ENCODE results near the gene SH3TC2.

SH3TC2 gene

DNA sequence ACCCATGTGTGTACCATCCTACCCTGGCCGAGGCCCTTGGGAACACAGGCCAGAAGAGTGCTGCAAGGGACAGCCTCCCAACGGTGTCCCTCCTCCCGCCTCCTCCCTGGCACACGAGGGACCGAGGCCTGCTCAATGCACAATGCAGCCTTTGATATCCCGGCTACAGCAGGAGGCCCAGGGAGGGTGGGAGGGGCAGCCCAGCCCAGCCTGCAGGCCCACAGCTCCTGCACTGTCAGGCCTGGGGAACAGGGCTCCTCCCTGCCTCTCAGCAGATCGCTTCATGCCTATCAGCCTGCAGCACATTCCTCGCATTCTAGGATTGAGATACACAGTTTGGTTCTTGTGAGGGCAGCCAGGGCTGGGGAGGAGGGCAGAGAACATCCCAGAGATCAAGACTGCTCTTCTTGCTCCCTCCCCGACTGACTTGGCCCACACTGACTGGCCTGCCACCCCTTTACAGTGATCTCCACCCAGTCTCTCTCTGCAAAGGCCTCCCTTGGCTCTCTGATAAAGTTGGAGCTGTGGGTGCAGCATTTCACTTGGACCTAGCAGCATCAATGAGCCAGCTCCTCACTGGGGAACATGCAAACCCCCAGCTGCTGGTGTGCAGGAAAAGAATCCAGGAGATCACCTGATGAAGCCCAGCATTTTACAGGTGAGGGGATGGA lies at the start of gene SH3TC2:
Gene SH3TC2, minus strand, starts transcription at position 46 of the 671 bp plus-strand sequence. Its CDS starts 40 bp downstream, at position 6.
- no peak within 1 kb of the TSS for H3K4me3 ChIP-seq (IDR thresholded peaks at IDR 0.05; ENCODE audit: insufficient read depth, low read depth, low read length)
- H3K36me3 ChIP-seq (ENCODE audit: insufficient read depth) = no peaks in the 10 kb centered on the region
- H2AFZ ChIP-seq (ENCODE audit: low read depth) = no peak within 1 kb of the TSS
- no peak within 1 kb of the TSS for H3K27ac ChIP-seq
- H3K4me1 ChIP-seq (ENCODE audit: low read depth, poor library complexity, severe bottlenecking) = no peaks in the 10 kb centered on the region
- no peak within 1 kb of the TSS for H3K9ac ChIP-seq
- H3K79me2 ChIP-seq (ENCODE audit: insufficient read depth, low read depth) = no peaks in the 10 kb centered on the region
- no peak within 1 kb of the TSS for H3K4me2 ChIP-seq
- no peaks in the 10 kb centered on the region for H4K20me1 ChIP-seq (ENCODE audit: insufficient read depth)
- H3K27me3 ChIP-seq (ENCODE audit: insufficient read depth, low read depth) = no peaks in the 10 kb centered on the region
- TF ChIP-seq, protein P1, sequence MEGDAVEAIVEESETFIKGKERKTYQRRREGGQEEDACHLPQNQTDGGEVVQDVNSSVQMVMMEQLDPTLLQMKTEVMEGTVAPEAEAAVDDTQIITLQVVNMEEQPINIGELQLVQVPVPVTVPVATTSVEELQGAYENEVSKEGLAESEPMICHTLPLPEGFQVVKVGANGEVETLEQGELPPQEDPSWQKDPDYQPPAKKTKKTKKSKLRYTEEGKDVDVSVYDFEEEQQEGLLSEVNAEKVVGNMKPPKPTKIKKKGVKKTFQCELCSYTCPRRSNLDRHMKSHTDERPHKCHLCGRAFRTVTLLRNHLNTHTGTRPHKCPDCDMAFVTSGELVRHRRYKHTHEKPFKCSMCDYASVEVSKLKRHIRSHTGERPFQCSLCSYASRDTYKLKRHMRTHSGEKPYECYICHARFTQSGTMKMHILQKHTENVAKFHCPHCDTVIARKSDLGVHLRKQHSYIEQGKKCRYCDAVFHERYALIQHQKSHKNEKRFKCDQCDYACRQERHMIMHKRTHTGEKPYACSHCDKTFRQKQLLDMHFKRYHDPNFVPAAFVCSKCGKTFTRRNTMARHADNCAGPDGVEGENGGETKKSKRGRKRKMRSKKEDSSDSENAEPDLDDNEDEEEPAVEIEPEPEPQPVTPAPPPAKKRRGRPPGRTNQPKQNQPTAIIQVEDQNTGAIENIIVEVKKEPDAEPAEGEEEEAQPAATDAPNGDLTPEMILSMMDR (conservative IDR thresholded peaks at IDR 0.05; ENCODE audit: low read depth, low read length) = no peak

DNA sequence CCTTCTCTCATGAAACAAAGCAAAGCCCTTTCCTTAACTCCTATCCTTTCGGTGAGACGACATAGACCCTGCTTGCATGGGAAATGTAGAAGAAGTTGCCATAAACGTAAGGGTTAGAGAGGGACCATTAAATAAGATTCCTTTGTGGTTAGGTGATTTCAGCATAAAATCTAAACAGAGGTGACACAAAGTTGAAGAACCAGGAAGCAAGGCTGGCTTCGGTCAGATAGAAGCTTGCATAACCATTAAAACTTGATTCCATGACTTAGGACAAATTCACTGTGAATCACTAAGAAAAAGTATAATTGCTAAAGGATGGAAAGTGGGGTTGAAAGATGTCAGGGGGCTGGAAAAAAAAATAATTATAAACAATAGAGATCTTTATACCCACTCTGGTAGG lies 47.5 kb upstream of the SH3TC2 start:
- H2AFZ ChIP-seq (ENCODE audit: low read depth) = no peak overlapping the region
- H4K20me1 ChIP-seq (ENCODE audit: insufficient read depth) = no peaks in the 10 kb centered on the region
- H3K27ac ChIP-seq = no peak overlapping the region
- TF ChIP-seq, protein P1 (conservative IDR thresholded peaks at IDR 0.05; ENCODE audit: low read depth, low read length) = no peak
- no peak overlapping the region for H3K9ac ChIP-seq
- H3K36me3 ChIP-seq (ENCODE audit: insufficient read depth) = no peaks in the 10 kb centered on the region
- H3K4me2 ChIP-seq = no peak overlapping the region
- no peaks in the 10 kb centered on the region for H3K79me2 ChIP-seq (ENCODE audit: insufficient read depth, low read depth)
- no peaks in the 10 kb centered on the region for H3K27me3 ChIP-seq (ENCODE audit: insufficient read depth, low read depth)
- no peaks in the 10 kb centered on the region for H3K4me1 ChIP-seq (ENCODE audit: low read depth, poor library complexity, severe bottlenecking)
- no peak overlapping the region for H3K4me3 ChIP-seq (IDR thresholded peaks at IDR 0.05; ENCODE audit: insufficient read depth, low read depth, low read length)

DNA sequence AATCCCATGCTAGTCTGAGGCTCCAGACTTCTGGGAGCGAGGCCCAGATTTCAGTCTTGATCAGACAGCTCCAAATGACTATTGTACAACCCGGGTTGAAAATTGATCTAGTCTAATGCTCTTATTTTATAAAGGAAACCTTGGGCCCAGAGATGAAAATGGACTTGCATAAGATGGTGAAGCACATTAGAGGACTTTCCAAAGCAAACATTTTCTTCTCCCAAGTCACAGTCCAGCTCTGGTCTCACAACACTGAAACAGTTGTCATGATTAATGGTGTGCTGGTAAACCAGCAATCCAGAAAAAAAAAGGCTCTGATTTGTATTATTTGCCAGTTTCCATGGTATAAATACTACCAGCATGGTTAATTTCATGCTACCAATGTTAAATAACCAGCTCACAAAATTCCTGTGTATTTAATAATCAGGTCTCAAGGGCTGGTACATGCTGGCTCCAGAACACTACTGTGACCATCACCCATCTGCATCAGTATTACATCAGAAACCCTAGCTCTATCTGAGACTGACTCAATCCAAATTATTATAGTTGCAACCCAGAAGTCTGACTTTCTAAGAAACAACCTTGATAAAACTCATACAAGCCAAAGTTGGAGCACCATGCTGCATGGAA lies 45.9 kb upstream of the SH3TC2 start:
- Histone ChIP-seq H3K4me2 (no peak overlapping the region), H3K4me3 (IDR thresholded peaks at IDR 0.05; ENCODE audit: insufficient read depth, low read depth, low read length) (no peak overlapping the region), H3K27ac (no peak overlapping the region), H3K9ac (no peak overlapping the region), H2AFZ (ENCODE audit: low read depth) (no peak overlapping the region), H4K20me1 (ENCODE audit: insufficient read depth) (no peaks in the 10 kb centered on the region), H3K79me2 (ENCODE audit: insufficient read depth, low read depth) (no peaks in the 10 kb centered on the region), H3K4me1 (ENCODE audit: low read depth, poor library complexity, severe bottlenecking) (no peaks in the 10 kb centered on the region), H3K36me3 (ENCODE audit: insufficient read depth) (no peaks in the 10 kb centered on the region), H3K27me3 (ENCODE audit: insufficient read depth, low read depth) (no peaks in the 10 kb centered on the region)
- TF ChIP-seq, protein P1 (conservative IDR thresholded peaks at IDR 0.05; ENCODE audit: low read depth, low read length) = no peak

DNA sequence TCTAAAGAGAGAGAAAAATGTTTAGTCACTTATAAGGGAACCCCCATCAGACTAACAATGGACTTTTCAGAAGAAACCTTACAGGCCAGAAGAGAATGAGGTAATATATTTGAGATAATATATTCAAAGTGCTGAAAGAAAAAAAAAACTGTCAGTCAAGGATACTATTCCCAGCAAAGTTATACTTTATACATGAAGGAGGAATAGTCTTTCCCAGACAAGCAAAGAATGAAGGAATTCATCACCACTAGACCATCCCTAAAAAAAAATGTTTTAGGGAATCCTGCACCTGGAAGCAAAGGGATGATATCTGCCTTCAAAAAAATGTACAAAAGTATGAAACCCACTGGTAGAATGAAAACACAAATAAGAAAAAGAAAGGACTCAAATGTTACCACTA lies 37.5 kb upstream of the SH3TC2 start:
- H4K20me1 ChIP-seq (ENCODE audit: insufficient read depth) = no peaks in the 10 kb centered on the region
- no peaks in the 10 kb centered on the region for H3K79me2 ChIP-seq (ENCODE audit: insufficient read depth, low read depth)
- H2AFZ ChIP-seq (ENCODE audit: low read depth) = no peak overlapping the region
- TF ChIP-seq, protein P1 (conservative IDR thresholded peaks at IDR 0.05; ENCODE audit: low read depth, low read length) = no peak
- no peak overlapping the region for H3K4me3 ChIP-seq (IDR thresholded peaks at IDR 0.05; ENCODE audit: insufficient read depth, low read depth, low read length)
- H3K4me2 ChIP-seq = no peak overlapping the region
- H3K27me3 ChIP-seq (ENCODE audit: insufficient read depth, low read depth) = no peaks in the 10 kb centered on the region
- H3K27ac ChIP-seq = no peak overlapping the region
- H3K36me3 ChIP-seq (ENCODE audit: insufficient read depth) = no peaks in the 10 kb centered on the region
- no peaks in the 10 kb centered on the region for H3K4me1 ChIP-seq (ENCODE audit: low read depth, poor library complexity, severe bottlenecking)
- H3K9ac ChIP-seq = no peak overlapping the region

Data from KMS-11 (cell line).